B cell (primary cell): Measurements from ENCODE around the gene BIRC7. TPM values are rescaled to one million over a fixed set of nuclear protein-coding genes. Genes with fewer than 3 reads are reported as not detected.

Source experiments
- ATAC-seq: fragments of 200-7000 bp; cut with Tn5 transposase; one replicate; pipeline ENCODE4 v1.10.0; 2021; ENCODE audit warnings: low read depth, mild to moderate bottlenecking, moderate number of reproducible peaks, moderate library complexity
- CTCF ChIA-PET: fragments of 350-600 bp; sonication (Branson Sonifier 250); formaldehyde crosslinking; loops from one replicate; lab custom pipeline; 2021; ENCODE audit warnings: antibody characterized with exemption, inconsistent platforms; lab: Charles Lee
- POLR2A ChIA-PET: fragments of 350-600 bp; sonication (Branson Sonifier 250); formaldehyde crosslinking; loops from one replicate; lab custom pipeline; 2021; ENCODE audit warnings: antibody characterized with exemption; lab: Charles Lee
- DNase-seq: peaks from one replicate; pipeline ENCODE4 v3.0.0; 2013
- H2AFZ ChIP-seq: 2 replicates; pipeline ENCODE4 v1.6.1; 2012; ENCODE audit warnings: mild to moderate bottlenecking, low read depth, low read length; ENCODE audit not compliant: insufficient read depth, poor library complexity, severe bottlenecking
- H3K27ac ChIP-seq, 2 donors: 1 replicate in 1 of 2; 2 replicates in 1 of 2; pipeline ENCODE4 v1.5.1; 2012 to 2013; ENCODE audit warnings: low read length in 2 of 2, mild to moderate bottlenecking in 2 of 2, moderate library complexity in 1 of 2
- H3K27me3 ChIP-seq, 4 experiments: fragments of 200-600 bp in 1 of 4; sonication (generic) in 1 of 4; replicated peaks in 1 of 4; 1 replicate in 2 of 4; 2 replicates in 2 of 4; pipeline versions ENCODE4 v1.6.1 to v1.7.0; 2013 to 2016; ENCODE audit warnings: low read length in 3 of 4, mild to moderate bottlenecking in 2 of 4, mixed read lengths in 1 of 4, moderate library complexity in 1 of 4; ENCODE audit not compliant: insufficient read depth in 4 of 4, control insufficient read depth in 3 of 4; ENCODE audit errors: control extremely low read depth in 1 of 4
- H3K36me3 ChIP-seq, 2 experiments: replicated peaks in 1 of 2; 1 replicate in 1 of 2; 2 replicates in 1 of 2; pipeline versions ENCODE4 v1.6.1 to v1.7.1; 2013; ENCODE audit warnings: low read length in 1 of 2; ENCODE audit not compliant: insufficient read depth in 2 of 2, control insufficient read depth in 1 of 2; ENCODE audit errors: control extremely low read depth in 1 of 2, extremely low read depth in 1 of 2
- H3K4me1 ChIP-seq, 2 donors: fragments of 200-600 bp in 1 of 2; sonication (generic) in 1 of 2; 1 replicate in 1 of 2; 2 replicates in 1 of 2; pipeline versions ENCODE4 v1.5.1 to v1.6.1; 2013 to 2017; ENCODE audit warnings: low read length in 2 of 2; ENCODE audit not compliant: control insufficient read depth in 2 of 2, insufficient read depth in 2 of 2
- H3K4me2 ChIP-seq: replicated peaks from 2 replicates; pipeline ENCODE3; 2012; ENCODE audit warnings: mild to moderate bottlenecking, low read depth, low read length; ENCODE audit not compliant: poor library complexity, severe bottlenecking
- H3K4me3 ChIP-seq, 5 experiments: fragments of 200-600 bp in 1 of 5; sonication (generic) in 1 of 5; 1 replicate in 3 of 5; 2 replicates in 2 of 5; pipeline versions ENCODE4 v1.5.1 to v1.7.0; 2011 to 2016; ENCODE audit warnings: low read length in 4 of 5, mild to moderate bottlenecking in 4 of 5, low read depth in 2 of 5, control low read depth in 1 of 5, moderate library complexity in 1 of 5; ENCODE audit not compliant: insufficient read depth in 1 of 5; ENCODE audit errors: control extremely low read depth in 1 of 5, extremely low read depth in 1 of 5
- H3K79me2 ChIP-seq: fragments of 200-600 bp; sonication (generic); one replicate; pipeline ENCODE4 v1.6.0; 2016; ENCODE audit warnings: low read length; ENCODE audit not compliant: control insufficient read depth, insufficient read depth
- H3K9ac ChIP-seq: fragments of 200-600 bp; sonication (generic); 2 replicates; pipeline ENCODE4 v1.6.1; 2017; ENCODE audit warnings: mild to moderate bottlenecking, low read length, moderate library complexity
- H3K9me3 ChIP-seq, 3 donors: one replicate each; pipeline versions ENCODE4 v1.6.1 to v1.7.1; 2013; ENCODE audit warnings: low read length in 2 of 3; ENCODE audit not compliant: control insufficient read depth in 2 of 3, insufficient read depth in 1 of 3; ENCODE audit errors: control extremely low read depth in 1 of 3
- H4K20me1 ChIP-seq: 2 replicates; pipeline ENCODE4 v1.6.0; 2012; ENCODE audit warnings: mild to moderate bottlenecking, low read length; ENCODE audit not compliant: insufficient read depth, control insufficient read depth, poor library complexity, severe bottlenecking
- H3K27ac Mint-ChIP-seq: one replicate; pipeline ENCODE4 v1.8.0; 2021; ENCODE audit warnings: mixed read lengths
- H3K27me3 Mint-ChIP-seq: one replicate; pipeline ENCODE4 v1.8.0; 2021; ENCODE audit warnings: mixed read lengths
- H3K4me1 Mint-ChIP-seq: one replicate; pipeline ENCODE4 v1.8.0; 2021; ENCODE audit warnings: mixed read lengths
- H3K4me3 Mint-ChIP-seq: one replicate; pipeline ENCODE4 v1.8.0; 2021; ENCODE audit warnings: mixed read lengths
- H3K9me3 Mint-ChIP-seq: one replicate; pipeline ENCODE4 v1.8.0; 2022; ENCODE audit warnings: mixed read lengths; ENCODE audit not compliant: insufficient read depth
- EZH2 ChIP-seq: IDR thresholded peaks from 2 replicates; pipeline ENCODE4 v1.6.1; 2012; ENCODE audit warnings: borderline replicate concordance, low read depth, mild to moderate bottlenecking, moderate library complexity, low read length; ENCODE audit not compliant: insufficient read depth, poor library complexity, severe bottlenecking
- WGBS: methylation state at CpG from one replicate; pipeline ENCODE4 v1.1.5; 2013; ENCODE audit warnings: missing lambda C conversion rate; ENCODE audit not compliant: insufficient coverage; 5-methylcytosine and 5-hydroxymethylcytosine counted together
- intact Hi-C: fragments of 100-400 bp; cut with micrococcal nuclease; formaldehyde crosslinking; loops from one replicate; pipeline ENCODE4 v1.10.0; 2022
- polyA plus RNA-seq: library from polyadenylated mRNA; depleted of rRNA; stranded (reverse); fragments of >200 nt; gene quantifications from 2 replicates; pipeline ENCODE4 v1.2.3, GENCODE V29; 2012
- total RNA-seq, 2 donors: library from RNA; stranded (reverse); fragments of 120-200 nt in 1 of 2; gene quantifications; 1 replicate in 1 of 2; 2 replicates in 1 of 2; pipeline versions ENCODE4 v1.2.3 to v1.2.4, GENCODE V29; 2013 to 2022
- TF ChIP-seq, protein P1 (sequence below): fragments of 200-600 bp; IDR thresholded peaks from one replicate; pipeline ENCODE4 v1.8.0; 2022; ENCODE audit warnings: antibody characterized with exemption, mild to moderate bottlenecking

BIRC7 gene
- total and polyA plus RNA-seq, 2 donors (not counting 1 experiment from before 2014, with no cell fraction given): 0.12 TPM; not detected in 1

GRCh38 chr20:63202811-63203526 is 32.7 kb upstream of the BIRC7 start:
- no peak for ATAC-seq

GRCh38 chr20:63204362-63204761 is 31.3 kb upstream of the BIRC7 start:
- TF ChIP-seq, protein P1, sequence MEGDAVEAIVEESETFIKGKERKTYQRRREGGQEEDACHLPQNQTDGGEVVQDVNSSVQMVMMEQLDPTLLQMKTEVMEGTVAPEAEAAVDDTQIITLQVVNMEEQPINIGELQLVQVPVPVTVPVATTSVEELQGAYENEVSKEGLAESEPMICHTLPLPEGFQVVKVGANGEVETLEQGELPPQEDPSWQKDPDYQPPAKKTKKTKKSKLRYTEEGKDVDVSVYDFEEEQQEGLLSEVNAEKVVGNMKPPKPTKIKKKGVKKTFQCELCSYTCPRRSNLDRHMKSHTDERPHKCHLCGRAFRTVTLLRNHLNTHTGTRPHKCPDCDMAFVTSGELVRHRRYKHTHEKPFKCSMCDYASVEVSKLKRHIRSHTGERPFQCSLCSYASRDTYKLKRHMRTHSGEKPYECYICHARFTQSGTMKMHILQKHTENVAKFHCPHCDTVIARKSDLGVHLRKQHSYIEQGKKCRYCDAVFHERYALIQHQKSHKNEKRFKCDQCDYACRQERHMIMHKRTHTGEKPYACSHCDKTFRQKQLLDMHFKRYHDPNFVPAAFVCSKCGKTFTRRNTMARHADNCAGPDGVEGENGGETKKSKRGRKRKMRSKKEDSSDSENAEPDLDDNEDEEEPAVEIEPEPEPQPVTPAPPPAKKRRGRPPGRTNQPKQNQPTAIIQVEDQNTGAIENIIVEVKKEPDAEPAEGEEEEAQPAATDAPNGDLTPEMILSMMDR: no peak
- no peak for TF ChIP-seq EZH2
- H2AFZ ChIP-seq: no peak overlapping the region
- ATAC-seq (no peak), DNase-seq (no peak)
- H3K36me3 ChIP-seq: peaks cover 0 to 64% of the 10 kb centered on the region in 2 experiments
- H3K4me3 Mint-ChIP-seq: no peak overlapping the region
- H3K27me3 ChIP-seq: no peaks in the 10 kb centered on the region
- CTCF ChIA-PET: interaction anchor here (2.3 kb wide), 1 partner anchor 19 kb away, joined by 7 read pairs; no protein-coding TSS in a partner anchor
- intact Hi-C loops: no loop called here
- H3K9me3 Mint-ChIP-seq: no peaks in the 10 kb centered on the region
- no peak overlapping the region for H3K4me3 ChIP-seq
- no peak overlapping the region for H3K27ac ChIP-seq
- H3K79me2 ChIP-seq: peaks cover 94% of the 10 kb centered on the region
- no peaks in the 10 kb centered on the region for H3K27me3 Mint-ChIP-seq
- no peak overlapping the region for H3K27ac Mint-ChIP-seq
- H3K9me3 ChIP-seq: no peaks in the 10 kb centered on the region
- peaks cover 6% of the 10 kb centered on the region for H3K4me1 Mint-ChIP-seq
- WGBS: 98% methylated on average over 5 of the region's 5 CpGs
- POLR2A ChIA-PET: no interaction called here
- no peaks in the 10 kb centered on the region for H3K4me1 ChIP-seq
- H3K4me2 ChIP-seq: no peak overlapping the region
- H4K20me1 ChIP-seq: peaks cover 91% of the 10 kb centered on the region
- H3K9ac ChIP-seq: no peak overlapping the region

More at GRCh38 chr20:63202811-63203526, 32.7 kb upstream of the BIRC7 start:
- H3K36me3 ChIP-seq: peaks cover 0 to 53% of the 10 kb centered on the region in 2 experiments
- POLR2A ChIA-PET: no interaction called here
- no peak overlapping the region for H3K4me2 ChIP-seq
- Mint-ChIP-seq H3K27ac (no peak overlapping the region), H3K4me1 (peaks cover 9% of the 10 kb centered on the region), H3K9me3 (no peaks in the 10 kb centered on the region), H3K4me3 (no peak overlapping the region), H3K27me3 (no peaks in the 10 kb centered on the region)
- no peak for TF ChIP-seq EZH2
- TF ChIP-seq, protein P1: no peak
- H3K4me1 ChIP-seq: no peaks in the 10 kb centered on the region
- H3K9ac ChIP-seq: no peak overlapping the region
- 98% methylated on average over 29 of the region's 29 CpGs for WGBS
- peaks cover 95% of the 10 kb centered on the region for H3K79me2 ChIP-seq
- no peaks in the 10 kb centered on the region for H3K9me3 ChIP-seq
- H2AFZ ChIP-seq: no peak overlapping the region
- CTCF ChIA-PET: interaction anchor here (2.3 kb wide), 1 partner anchor 21 kb away, joined by 7 read pairs; no protein-coding TSS in a partner anchor
- H4K20me1 ChIP-seq: peaks cover 92% of the 10 kb centered on the region
- no peak overlapping the region for H3K4me3 ChIP-seq
- no peaks in the 10 kb centered on the region for H3K27me3 ChIP-seq
- no peak for DNase-seq
- intact Hi-C loops: no loop called here
- no peak overlapping the region for H3K27ac ChIP-seq
